Fibroblast of skin of left biceps (primary cell): ENCODE results near the gene FAM193A.
"Not testable (repeated sequence)": the region's sequence is repeated elsewhere in the genome, so short reads cannot be mapped to it uniquely, and the experiment has no call there.

Experiments used
- DNase-seq, 2 experiments: peaks; one replicate each; pipeline ENCODE4 v3.0.0-alpha.2; 2013; ENCODE audit warnings: low read depth in 2 of 2

Gene FAM193A

GRCh38 chr4:2750719-2751605 lies 214.5 kb downstream of the FAM193A start:
- DNase-seq: no peak

- no peak for DNase-seq
These were observed 217.0 kb downstream of the FAM193A start for GRCh38 chr4:2753436-2753835.

- DNase-seq: no peak
These were observed 218.7 kb downstream of the FAM193A start for GRCh38 chr4:2754848-2755819.

DNA sequence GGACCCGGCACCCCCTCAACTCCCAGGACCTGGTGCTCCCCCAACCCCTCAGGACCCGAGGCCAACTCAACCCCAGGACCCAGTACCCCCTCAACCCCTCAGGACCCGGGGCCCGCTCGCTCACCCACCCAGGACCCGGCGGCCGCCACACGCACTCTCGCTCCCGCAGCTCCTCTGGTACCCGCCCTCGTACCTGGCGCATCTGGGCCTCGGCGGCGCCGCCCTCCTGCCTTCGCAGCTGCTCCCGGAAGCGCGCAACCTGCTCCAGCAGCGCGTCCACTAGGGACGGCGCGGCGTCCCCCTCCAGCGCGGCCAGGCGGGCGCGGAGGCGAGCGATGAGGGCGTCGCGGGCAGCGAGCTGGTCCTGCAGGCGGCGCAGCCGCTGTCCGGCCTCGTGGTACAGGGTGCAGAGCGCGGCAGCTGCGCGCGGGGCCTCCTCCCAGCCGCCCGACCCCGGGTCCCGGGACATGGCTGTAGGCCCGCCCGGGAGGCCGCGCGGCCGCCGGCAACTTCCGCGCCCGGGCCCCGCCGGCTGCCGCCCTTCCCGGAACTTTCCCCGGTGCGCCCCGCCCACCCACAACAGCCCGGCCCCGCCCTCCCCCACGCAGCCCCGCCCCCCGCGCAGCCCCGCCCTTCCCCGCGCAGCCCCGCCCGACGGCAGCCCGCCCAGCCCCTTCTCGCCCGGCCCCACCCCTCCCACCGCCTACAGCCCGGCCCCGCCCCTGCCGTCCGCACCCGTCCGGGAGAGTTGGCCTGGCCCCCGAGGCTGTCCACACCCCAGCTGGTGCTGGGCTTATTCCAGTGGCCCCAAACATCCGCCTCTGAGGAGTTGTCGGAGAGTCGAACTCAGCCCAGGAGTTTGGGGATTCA lies 219.6 kb downstream of the FAM193A start, which contains the start of gene TNIP2:
TSS of gene TNIP2 (minus strand) at position 516 of the 870 bp plus-strand sequence. CDS start at position 469, 47 bp downstream.
- peak; percentile 33 to 49 for DNase-seq

DNA sequence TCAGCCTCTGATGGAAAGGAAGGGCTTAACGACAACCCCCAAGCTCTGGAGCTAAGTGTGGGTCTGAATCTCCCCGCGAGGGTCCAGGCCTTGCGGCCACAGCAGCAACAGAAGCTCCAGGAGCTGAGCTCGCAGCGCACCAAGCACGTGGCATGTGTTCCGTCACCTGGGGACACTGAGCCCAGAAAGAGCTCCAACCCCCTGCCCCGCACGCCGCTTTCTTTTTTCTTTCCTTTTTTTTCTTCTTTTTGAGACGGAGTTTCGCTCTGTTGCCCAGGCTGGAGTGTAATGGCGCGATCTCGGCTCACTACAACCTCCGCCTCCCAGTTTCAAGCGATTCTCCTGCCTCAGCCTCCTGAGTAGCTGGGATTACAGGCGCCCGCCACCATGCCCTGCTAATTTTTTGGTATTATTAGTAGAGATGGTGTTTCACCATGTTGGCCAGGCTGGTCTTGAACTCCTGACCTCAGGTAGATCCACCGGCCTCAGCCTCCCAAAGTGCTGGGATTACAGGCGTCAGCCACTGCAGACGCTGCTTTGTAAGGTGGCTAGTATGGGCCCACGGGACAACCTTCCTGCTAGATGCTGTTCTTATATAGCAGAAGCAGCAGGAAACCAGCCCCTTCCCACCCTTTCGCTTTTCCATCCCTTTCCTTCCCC lies 220.4 kb downstream of the FAM193A start:
- no peak for DNase-seq

GRCh38 chr4:2757426-2757825 lies 221.0 kb downstream of the FAM193A start:
- no peak for DNase-seq

GRCh38 chr4:2761035-2761923 lies 224.8 kb downstream of the FAM193A start:
- DNase-seq: no peak

DNA sequence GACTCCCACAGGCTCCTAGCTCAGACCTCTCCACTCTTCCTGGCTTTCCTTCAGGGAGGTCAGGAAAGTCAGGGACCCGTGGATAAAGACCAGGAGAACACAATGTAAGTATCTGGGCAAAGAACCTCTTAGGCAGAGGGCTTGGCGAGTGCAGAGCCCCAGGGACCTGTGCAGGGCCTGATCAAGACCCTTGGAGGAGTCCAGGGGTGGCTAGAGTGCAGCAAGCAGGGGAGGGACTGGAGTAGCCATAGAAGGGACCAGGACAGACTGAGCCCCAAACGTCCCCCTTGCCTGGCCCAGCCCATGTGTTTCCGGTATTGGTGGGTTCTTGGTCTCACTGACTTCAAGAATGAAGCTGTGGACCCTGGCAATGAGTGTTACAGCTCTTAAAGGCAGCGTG lies 225.6 kb downstream of the FAM193A start:
- DNase-seq: no peak

DNA sequence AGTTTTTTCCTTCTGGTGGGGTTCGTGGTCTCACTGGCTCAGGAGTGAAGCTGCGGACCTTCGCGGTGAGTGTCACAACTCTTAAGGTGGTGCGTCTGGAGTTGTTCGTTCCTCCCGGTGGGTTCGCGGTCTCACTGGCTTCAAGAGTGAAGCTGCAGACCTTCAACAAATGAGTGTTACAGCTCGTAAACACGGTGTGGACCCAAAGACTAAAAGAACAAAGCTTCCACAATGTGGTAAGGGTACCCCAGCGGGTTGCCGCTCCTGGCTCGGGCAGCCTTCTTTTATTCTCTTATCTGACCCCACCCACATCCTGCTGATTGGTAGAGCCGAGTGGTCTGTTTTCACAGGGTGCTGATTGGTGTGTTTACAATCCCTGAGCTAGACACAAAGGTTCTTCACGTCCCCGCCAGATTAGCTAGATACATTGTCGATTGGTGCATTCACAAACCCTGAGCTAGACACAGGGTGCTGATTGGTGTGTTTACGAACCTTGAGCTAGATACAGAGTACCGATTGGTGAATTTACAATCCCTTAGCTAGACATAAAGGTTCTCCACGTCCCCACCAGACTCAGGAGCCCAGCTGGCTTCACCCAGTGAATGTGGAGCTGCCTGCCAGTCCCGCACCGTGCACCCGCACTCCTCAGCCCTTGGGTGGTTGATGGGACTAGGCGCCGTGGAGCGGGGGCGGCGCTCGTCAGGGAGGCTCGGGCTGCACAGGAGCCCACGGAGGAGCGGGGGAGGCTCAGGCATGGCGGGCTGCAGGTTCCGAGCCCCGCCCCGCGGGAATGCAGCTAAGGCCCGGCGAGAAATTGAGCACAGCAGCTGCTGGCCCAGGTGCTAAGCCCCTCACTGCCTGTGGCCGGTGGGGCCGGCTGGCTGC lies 226.3 kb downstream of the FAM193A start:
- DNase-seq: not testable (repeated sequence)

DNA sequence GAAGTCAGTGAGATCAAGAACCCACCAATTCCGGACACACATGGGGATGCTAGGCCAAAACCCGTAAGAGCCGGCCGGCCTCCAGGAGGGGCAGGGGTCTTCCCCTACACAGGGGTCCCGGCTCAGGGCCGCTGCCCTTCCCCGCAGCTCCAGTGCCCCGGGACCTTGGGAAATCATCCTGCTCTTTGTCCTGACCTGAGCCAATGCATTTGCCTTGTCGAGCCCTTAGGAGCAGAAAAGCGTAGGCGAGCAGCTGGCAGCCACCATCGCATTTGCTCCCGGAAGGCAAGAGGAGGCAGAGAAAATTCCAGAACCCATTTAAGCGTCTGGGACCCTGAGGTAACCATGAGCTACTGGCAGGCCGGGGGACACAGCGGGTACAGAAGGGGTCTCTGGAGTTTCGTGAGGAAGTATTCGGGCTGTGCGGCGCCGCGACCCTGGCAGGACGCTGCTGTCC lies 227.1 kb downstream of the FAM193A start:
- DNase-seq: no peak

DNA sequence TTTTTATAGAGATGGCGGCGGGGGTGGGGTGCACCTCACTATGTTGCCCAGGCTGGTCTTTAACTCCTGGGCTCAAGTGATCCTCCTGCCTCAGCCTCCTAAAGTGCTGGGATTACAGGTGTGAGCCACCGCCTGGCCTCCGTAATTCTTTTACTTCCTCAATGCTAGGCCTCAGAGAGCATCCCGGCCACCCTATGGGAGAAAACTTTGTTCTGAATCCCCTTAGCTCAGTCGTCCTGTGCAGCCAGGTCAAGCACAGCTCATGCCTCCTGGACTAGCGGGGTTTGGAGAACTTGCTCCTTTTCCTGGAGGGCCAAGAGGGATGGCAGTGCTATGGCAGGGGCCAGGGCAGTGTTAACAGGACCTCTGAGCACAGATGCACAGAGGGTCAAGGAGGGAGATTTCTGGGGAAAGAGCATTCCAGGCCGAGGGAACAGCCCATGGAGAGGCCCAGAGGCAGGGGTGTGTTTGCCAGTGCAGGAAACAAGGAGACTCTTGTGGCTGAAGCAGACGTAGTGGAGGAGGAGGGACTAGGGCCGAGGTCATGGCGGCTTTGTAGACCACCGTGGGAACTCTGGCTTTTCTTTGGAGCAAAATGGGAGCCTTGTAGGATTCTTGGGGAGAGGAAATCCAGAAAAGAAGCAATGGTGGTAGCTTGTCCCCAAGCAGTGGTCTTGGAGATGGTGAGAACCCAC lies 229.5 kb downstream of the FAM193A start:
- DNase-seq: no peak

DNA sequence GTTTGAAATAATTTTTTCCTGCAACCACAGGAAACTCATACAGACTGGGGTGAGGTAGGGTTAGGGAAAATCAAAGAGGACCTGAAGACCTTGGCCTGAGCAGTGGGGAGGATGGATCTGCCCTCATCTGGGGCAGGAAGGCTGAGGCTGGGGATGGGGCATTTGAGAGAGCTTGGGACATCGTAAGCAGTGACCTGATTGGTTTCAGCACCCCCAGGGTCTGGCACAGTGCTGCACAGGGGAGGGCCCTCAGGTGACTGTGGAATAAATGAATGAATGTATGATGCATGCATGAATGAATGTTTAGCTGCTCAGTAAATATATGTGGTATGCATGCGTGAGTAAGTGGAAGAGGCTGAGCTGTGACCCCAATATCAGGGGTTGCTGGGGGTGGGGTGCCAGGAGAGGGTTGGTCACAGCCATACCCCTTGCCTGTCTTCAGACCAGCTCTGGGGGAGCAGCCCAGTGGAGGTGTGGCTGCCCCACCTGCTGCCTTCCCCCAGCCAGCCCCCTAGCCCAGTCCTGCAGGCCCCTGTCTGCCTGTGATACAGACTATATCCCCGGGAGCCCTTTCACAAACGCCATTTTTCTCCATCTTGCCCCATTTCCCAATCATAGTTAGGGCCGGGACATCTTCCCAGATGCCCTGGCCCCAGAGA lies 230.7 kb downstream of the FAM193A start:
- DNase-seq: no peak

- DNase-seq: no peak
These were observed 231.2 kb downstream of the FAM193A start for GRCh38 chr4:2767705-2768074.

GRCh38 chr4:2768124-2768523 lies 231.7 kb downstream of the FAM193A start:
- no peak for DNase-seq

DNA sequence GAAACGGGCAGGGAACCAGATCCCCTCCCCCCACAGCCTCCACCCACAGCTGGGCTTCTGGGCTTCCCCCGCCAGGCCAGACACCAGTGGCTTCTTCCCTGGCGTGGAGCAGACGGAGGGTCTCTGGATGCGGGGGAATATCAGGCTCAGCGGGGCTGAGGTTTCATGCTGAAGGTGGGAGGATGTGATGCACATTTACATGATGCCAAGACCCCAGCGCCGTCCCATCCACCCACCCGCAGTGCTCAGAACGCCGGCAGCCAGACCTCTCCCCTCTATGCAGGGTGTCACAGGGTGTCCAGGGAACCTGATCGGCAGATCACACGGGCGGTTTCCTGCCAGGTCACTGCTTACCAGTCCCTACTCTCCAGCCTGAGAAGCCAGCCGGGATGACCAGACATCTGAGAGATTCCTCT lies 232.5 kb downstream of the FAM193A start:
- no peak for DNase-seq

DNA sequence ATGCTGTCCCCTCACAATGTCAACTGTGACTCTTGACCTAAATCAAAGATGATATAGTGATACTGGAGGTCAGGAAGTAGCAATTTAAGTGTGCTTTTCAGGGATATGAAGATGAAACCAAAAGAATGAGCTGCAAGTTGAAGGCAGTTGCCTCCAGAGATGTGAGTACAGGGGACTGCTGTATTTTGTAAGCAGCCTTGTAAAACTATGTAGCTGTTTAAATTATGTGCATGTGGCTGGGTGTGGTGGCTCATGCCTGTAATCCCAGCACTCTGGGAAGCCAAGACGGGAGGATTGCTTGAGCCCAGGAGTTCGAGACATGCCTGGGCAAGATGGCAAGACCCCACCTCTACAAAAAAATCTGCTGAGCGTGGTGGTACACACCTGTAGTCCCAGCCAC lies 234.8 kb downstream of the FAM193A start:
- no peak for DNase-seq

DNA sequence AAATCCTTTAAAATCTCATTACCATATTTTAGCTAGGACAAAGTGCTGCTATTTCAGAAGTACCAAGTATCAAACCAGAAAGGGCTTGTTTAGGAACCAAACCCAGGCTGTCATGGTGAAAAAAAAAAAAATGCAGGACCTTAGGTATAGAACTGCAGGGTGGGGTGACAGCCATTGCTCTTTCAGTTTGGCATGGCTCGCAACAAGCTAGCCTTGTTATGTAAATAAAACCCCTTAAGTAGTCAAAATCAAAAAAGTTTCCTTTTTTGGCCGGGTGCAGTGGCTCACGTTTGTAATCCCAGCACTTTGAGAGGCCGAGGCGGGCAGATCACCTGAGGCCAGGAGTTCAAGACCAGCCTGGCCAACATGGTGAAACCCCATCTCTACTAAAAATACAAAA lies 244.2 kb downstream of the FAM193A start:
- not testable (repeated sequence) for DNase-seq

DNA sequence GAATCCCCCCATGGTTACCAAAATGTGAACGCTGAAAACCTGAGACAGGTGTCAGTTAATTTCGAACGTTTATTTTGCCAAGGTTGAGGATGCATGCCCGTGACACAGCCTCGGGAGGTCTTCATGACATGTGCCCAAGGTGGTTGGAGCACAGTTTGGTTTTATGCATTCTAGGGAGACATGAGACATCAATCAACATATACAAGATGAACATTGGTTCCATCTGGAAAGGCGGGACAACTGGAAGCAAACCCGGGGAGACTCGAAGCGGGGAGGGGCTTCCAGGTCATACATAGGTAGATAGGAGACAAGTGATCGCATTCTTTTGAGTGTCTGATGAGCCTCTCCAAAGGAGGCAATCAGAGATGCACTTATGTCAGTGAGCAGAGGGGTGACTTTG lies 245.5 kb downstream of the FAM193A start:
- DNase-seq: no peak
